Stimulated activated CD8-positive, alpha-beta memory T cell treated with anti-CD3 and anti-CD28 coated beads, Interleukin-12 subunit alpha, Interleukin-12 subunit beta, amount 100 ng/mL, for 24 hours (primary cell): ENCODE measurements around the gene SLC22A12.
"Not testable (repeated sequence)": the region's sequence is repeated elsewhere in the genome, so short reads cannot be mapped to it uniquely, and the experiment has no call there.

ENCODE experiments used
- DNase-seq: peaks from one replicate; pipeline ENCODE4 v3.0.0-alpha.2; 2020; ENCODE audit errors: extremely low read depth

Gene SLC22A12

DNA sequence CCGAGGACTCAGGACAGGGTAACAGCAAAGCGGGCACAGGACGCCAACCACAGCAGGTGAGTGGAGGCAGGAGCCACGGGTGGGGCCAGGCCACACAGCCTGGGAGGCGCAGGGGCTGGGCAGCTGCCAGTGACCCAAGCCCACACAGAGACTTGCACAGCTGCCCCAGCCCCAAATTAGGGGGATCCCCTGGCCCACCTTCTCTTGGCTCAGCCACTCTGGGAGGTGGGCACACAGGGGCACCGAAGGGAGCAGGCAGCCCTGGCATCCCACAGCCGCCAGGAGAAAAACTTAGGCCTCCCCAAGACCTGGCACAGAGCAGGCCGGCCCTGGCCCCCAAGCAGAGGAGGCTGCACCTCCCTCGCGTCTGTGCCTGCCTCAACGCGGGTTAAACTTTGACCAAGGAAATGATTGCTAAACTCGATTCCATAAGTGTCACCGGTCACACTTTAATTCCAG lies at the start of gene SLC22A12:
Gene SLC22A12 (plus strand): TSS at position 458 of the 459 bp plus-strand sequence. CDS start 337 bp downstream, outside the sequence.
- no peak for DNase-seq

DNA sequence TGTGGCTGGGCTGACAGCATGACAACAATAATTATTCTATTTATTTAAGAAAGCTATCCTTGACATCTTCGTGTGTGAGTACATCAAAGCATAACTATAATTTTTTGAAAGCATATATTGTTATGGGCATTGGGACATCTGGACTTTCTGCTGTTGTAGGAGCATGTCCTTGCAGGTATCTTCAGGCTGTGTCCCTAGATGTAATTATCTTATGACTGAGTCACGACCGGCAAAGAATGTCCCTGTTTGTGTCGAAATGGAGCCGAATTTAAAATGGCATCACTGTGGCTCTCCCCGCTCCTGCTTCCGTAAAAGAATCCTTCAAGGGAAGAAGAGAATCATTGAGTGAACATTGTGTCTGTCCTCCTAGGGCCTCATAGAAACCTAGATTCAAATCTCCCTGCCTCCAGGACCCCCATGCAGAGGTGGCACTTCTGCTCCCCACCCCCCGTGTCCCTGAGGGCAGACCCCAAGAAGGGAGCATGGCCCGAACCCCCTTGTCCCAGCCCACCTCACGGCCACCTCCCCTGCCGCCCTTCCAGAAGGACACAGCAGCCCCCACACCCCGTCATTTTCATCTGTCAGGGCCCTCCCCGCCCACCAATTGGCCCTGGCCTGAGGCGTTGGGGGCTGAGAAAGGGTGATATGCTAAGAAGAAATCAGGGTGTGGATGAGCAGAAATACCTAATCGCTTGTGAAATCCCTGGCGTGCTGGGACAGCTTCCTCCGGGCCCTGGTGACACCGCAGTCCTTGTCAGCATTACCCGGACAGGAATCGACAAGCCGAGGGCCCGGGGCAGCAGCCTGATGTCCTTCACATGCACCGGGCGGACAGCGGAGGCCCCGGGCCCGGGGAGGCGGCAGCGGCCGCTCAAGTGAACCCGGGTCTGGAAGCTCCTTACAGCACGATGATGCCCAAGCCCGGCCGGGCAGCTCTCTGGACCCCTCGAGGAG lies 48.6 kb upstream of the SLC22A12 start:
- no peak for DNase-seq

DNA sequence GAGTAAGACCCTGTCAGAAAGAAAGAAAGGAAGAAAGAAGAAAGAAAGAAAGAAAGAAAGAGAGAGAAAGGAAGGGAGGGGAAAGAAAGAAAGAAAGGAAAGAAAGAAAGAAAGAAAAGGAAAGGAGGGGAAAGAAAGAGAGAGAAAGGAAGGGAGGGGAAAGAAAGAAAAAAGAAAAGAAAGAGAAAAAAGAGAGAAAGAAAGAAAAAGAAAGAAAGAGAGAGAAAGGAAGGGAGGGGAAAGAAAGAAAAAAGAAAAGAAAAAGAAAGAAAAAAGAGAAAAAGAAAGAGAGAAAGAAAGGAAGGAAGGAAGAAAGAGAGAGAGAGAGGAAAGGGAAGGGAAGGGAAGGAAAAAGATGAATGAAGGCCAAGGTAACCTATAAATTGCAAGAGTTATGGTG lies 47.2 kb upstream of the SLC22A12 start:
- DNase-seq = no peak

DNA sequence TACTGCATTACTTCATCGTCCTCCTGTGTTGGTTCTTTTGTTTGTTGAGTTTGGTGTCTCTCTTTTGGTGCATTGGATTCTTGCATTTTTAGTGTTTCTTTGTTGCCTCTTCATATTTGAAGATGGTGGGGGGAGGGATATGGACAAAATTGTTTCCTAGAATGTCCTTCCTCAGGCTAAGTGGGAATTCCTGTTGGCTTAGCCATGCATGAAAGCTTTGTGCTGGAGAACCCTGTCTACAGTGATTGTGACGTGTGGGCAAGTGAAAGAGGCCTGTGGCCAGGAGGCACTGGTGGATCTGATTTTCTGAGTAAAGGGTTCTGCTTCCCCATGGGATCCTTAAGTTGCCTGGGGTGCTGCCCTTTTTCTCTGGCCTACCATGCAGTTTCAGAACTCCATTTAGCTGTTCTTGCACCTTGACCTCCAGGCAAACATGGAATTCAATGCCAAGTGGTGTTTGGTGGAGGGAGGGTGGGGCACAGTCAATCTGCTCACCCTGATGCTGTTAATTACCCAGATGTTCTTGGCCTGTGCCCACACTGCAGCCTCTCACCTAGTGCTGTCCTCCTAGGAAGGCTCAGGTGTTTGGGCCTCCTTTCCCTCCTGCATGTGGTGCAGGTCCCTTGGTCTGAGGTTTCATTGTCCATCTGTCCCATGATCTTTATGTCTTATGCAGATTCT lies 46.3 kb upstream of the SLC22A12 start:
- DNase-seq = no peak

DNA sequence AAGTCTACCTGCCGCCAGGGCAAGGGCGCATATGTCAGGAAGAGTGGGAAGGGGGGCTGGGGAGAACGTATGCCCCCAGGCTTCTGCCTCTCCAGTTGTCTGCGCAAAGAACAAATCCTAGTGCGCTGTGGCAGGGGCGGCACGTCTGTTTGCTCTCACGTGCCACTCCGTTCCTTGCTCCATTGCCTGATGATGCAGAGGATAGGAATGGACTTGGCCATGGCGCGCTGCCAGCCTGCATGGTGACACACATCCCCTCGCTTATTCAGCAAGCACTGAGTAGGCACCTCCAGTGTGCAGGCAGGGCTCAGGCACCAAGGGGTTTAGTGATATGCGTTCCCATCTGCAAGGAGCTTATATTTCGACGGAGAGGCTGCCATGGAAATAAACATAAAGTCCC lies 45.4 kb upstream of the SLC22A12 start:
- no peak for DNase-seq

DNA sequence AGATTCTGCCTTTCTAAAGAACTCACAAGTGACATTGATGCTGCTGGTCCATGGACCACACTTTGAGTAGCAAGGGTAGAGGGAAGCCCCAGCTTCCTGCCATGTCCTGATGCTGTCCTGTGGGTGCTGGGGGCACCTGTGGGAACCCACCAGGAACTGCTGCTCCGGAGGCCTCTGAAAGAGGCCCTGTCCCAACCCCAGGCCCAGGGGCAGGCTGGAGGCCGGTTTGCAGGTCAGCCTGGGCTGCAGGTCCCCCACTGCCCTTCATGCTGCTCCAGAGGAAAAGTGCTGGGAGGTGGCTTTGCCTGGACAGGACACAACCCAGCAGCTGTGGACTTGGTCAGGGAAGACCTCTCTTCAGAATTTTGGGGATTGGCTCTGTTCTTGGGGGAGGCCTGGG lies 44.8 kb upstream of the SLC22A12 start:
- DNase-seq = no peak

DNA sequence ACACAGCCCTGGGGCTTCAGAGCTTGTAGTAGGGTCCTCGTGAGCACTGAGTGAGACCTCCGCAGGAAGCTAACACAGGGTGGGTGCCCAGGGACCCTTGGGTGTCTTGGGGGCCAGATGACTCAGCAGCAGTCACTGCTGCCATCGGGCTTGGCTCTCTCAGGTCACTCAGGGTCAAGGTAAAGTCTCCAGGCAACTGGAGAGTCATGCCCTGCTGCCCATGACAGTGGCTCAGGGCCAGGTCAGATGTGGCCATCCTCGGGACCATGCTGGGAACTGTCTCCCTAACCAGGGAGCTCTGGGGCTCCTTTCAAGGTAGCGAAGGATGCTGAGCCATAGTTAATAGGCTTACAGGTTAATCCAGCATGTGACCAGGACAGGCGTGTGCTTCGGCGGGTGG lies 44.4 kb upstream of the SLC22A12 start:
- DNase-seq = no peak

DNA sequence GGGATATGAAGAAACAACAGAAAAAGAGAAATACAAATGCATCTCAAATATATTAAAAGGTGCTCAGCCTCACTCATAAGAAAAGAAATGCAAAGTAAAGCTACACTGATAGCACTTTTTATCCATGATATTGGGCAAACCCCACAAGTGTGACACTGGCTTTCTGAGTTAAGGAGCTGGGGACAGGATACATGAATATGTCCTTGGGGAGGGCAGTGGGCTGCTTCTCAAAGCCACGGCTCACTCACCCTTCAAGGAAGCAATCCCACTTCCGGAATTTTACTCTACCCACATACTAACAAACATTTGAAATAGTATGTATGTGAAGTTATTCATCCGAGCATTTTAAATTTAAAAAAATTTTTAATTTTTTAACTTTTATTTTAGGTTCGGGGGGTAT lies 41.1 kb upstream of the SLC22A12 start:
- no peak for DNase-seq

DNA sequence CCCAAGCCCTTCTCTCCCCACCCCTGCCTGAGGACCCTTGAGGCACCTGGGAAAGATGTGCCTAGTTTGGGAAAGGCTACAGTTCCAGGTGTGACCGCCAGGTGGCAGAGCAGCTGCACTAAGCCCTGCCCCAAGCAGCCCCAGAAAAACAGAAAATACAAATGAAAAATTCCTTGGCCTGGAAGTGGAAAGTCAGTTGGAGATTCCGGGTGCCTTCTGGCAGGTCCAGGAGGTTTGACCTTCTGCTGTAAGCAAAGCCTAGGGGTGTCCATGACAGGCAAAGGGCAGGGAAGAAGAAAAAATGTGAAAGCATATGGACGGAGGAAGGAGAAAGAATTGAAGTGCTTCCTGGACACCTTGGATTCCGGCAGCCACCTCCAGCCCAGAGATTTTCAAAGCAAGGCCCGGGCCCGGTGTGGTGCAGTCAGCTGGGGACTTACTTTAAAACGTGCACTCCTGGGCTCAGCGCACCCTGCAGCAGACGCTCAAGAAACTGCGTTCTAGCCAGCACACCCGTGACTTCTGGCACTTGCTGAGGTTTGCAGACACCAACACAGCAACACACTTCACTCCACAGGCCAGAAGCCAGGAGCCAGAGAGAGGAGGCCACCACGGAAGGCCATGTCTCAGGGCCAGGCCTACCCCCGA lies 37.3 kb upstream of the SLC22A12 start:
- DNase-seq = peak; percentile 5

DNA sequence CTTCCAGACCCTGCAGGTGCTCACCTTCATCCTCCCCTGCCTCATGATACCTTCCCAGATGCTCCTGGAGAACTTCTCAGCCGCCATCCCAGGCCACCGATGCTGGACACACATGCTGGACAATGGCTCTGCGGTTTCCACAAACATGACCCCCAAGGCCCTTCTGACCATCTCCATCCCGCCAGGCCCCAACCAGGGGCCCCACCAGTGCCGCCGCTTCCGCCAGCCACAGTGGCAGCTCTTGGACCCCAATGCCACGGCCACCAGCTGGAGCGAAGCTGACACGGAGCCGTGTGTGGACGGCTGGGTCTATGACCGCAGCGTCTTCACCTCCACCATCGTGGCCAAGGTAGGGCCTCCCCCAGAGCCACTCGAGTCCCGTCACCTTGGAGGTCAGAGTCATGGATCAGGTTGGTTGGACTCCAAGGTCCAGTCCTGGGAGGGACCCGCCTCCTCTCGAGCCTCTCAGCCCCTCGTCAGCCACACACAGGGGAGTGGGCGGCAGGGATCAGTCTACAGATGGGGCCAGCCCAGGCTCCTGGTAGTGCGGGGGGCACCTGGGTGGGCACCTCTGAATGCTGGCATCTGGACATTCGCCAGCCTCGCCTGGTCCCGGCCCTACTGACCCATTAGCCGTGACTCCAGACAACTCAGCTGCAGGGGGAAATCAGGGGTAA lies 34.8 kb upstream of the SLC22A12 start:
- DNase-seq = no peak

DNA sequence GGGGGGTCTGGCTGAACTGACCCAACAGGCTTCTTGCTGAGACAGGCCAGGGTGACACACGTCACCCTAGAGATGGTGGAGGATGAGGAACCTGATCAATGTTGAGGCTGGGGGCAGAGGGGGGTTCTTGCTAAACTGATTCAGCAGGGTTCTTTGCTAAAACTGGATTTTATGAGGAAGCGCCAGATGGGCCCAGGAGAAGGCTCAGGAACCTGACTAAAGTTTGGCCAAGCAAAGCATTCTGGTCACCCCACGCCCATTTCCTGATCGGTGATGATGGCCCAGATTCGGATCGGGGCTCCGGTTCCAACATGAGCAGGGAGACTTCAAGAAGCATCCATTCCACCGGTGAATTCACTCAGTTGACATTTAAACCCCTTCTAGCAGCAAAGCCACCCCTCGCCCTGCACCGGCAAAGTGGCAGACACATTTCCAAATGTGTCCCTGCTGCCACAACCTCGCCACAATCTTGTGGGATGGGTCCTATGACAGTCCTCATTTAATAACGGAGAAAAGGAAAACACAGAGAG lies 34.2 kb upstream of the SLC22A12 start:
- no peak for DNase-seq

DNA sequence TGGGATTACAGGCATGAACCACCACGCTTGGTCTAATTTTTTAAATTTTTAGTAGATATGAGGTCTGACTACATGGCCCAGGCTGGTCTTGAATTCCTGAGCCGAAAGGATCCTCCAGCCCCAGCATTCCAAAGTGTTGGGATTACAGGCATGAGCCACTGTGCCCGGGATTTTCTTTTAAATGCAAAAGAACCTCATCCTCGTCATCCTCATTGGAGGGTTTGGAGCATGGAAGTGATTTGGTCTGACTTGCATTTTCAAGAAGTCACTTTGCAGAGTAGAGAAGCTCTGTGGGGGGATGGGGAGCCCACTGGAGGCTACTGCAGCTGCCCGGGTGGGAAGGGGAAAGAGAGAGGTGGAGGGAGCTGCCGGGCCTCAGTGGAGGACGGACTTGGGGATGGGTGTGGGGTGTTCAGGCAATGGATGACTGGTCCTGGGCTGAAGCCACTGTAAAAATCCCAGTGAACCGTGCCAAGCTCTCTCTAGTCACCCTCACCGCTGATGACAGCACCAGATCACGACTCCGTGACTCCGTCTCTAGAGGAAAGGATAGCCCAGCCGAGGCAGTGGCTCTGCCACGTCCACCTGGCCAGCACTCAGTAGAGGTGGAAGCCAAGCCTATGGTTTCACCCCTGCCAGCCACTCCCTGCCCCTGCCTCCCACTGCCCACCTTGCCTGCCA lies 32.8 kb upstream of the SLC22A12 start:
- no peak for DNase-seq

DNA sequence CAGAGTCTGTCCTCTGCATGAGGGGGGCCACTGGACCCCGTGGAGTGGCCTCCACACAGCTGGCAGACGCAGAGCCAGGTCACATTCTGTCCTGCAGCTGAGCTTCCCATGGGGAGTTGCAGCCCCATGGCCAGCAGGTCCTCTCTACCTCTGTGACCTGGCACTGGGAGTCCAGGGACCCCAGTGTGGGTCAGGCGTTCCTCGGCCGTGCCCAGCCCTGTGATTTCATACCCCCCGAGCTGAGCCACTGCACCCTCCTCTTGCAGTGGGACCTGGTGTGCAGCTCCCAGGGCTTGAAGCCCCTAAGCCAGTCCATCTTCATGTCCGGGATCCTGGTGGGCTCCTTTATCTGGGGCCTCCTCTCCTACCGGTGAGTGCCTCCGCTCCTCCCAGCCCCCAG lies 32.2 kb upstream of the SLC22A12 start:
- DNase-seq = no peak

DNA sequence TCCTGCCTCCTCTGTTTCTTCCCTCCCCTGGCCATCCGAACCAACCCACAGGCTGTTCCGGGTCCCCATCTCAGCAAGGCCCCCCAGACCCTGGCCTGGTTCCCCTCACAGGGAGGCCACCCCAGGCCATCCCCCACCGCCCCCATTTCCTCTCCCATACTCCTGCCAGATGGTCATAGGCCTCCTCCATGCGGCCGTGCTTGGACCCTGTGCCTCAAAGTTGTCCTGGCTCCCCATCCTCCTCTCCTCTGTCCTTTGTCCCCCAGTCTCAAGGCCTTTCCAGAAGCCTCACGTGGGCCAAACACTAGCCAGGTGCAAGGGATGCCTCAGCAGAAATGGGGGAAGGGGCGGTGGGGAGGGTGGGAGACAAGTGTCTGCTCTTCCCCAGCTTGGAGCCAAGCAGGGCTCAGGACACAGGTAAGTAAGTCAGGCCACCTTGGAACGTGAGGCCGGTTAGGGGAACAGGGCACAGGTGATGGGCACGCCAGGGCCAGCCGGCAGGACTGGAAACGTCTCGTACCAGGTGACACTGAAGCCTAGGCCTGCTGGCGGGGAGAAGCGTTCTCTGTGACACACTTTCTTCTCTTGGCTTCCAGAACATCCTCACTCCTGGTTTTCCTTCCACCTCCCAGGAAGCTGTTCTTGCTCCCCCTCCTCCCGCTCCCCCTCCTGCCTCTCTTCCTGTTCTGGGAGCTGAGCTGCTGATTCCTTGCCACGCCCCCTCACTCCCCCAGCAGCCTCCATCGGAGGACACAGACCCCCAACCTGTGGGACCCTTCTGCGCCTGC lies 31.5 kb upstream of the SLC22A12 start:
- DNase-seq = no peak

DNA sequence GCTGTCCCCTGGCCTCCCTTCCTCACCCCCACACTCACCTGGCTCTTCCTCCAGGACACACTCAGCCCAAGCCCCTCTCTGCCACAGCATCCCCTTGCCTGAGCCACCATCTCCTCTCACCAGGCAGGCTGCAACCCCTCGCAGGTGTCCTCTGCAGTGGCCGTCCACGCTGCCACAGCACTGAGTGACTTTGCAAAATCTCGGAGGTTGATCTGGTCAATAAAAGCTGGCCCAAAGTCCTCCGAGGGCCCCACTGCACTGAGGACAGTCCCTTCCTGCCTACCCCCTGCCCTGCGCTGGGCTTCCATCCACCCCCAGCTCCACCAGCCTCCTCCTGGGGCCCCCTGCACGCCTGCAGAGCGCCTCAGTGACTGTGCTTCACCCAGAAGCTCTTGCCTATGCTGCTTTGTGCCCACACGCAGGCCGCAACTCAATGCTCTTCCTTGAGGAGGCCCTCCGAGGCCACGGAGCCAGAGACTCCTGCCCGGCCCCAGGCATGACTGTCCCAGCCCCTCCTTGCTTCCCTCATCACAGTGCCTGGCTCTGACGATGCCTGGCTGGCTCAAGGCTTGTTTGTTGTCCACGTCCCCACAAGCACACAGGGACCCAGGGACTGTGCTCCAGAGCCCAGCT lies 30.8 kb upstream of the SLC22A12 start:
- DNase-seq = no peak

DNA sequence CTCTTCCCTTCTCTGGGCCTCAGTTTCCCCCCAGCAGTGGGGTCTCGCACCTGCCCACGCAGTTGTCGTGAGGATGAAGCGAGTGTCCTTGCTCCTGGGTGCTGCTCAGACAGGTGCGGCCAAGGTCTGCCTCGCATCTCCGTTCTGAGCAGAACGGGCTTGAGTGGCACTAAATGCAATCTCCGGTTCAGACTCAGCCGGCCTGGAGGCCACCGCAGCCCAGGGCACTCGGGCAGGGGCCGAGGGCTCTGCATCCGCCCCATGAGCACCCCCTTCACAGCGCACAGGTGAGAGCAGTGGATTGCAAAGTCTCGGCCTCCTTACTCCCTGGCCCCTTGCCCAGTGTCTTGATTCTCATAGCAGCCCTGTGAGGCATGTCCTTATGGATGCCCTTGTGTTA lies 30.1 kb upstream of the SLC22A12 start:
- no peak for DNase-seq

DNA sequence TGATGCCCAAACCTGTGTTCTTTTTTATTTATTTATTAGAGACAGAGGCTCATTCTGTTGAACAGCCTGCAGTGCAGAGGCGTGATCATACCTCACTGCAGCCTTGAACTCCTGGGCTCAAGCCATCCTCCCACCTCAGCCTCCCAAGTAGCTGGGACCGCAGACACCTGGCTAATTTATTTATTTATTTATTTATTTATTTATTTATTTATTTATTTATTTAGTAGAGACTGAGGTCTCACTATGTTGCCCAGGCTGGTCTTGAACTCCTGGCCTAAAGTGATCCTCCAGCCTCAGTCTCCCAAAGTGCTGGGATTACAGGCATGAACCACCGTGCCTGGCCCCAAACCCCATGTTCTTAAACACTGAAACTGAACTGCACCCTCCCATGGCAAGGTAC lies 29.6 kb upstream of the SLC22A12 start:
- not testable (repeated sequence) for DNase-seq

DNA sequence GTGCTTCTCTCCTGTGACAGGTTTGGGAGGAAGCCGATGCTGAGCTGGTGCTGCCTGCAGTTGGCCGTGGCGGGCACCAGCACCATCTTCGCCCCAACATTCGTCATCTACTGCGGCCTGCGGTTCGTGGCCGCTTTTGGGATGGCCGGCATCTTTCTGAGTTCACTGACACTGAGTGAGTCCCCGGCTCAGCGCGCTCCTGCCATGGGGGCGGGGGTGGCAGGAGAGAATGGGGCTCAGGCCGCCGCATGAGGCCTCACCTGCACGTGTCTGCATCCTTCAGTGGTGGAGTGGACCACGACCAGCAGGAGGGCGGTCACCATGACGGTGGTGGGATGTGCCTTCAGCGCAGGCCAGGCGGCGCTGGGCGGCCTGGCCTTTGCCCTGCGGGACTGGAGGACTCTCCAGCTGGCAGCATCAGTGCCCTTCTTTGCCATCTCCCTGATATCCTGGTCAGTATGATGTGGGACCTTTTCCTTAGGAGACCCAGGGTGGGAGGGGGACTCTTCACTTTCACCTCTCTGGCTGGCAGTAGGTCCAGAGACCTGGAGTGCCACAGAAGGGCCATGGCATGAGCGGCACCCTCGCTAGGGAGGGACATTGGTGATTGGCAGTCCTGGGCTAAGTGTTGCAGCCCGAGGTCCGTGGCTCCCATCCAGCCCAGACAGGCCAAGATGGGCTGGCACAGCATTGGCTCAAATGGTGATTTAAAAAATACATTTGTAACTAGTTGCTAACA lies 28.9 kb upstream of the SLC22A12 start:
- DNase-seq = no peak

DNA sequence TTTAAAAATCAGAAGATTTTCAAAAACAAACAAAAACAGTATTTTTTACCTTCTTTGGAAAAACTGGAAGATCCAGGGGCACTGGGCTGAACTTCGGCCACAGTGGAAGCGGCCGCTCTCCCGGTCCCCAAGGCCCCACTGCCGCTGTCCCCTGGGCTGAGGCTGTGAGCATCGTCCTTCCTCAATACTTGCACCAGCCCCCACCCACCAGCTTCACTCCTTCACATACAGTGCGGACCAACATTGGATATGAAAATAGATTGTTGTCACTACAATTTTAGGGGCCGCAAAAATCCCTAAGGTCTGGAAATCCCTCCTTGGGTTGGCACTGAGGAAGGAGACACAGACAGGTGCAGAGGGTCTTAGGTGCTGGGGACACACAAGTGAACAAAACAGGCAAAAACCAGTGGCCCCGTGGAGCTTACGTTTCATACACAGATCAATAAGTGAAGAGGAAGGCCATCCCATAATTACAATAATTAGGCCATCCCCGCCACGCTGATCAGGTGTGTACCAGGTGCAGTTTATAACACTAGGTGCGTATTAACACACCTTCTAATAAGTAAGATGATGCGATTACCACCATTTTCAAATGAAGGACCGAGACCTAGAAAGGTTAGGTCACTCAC lies 28.2 kb upstream of the SLC22A12 start:
- no peak for DNase-seq
